IPS-15b (cell line): ENCODE results near the gene UGP2.

Experiments used
- H3K27me3 ChIP-seq: one replicate; pipeline ENCODE4 v1.6.1; 2013; ENCODE audit warnings: low read length; ENCODE audit not compliant: control insufficient read depth, insufficient read depth
- H3K36me3 ChIP-seq: one replicate; pipeline ENCODE4 v1.6.1; 2013; ENCODE audit warnings: low read length; ENCODE audit not compliant: control insufficient read depth, insufficient read depth
- H3K4me1 ChIP-seq: one replicate; pipeline ENCODE4 v1.6.1; 2013; ENCODE audit warnings: mild to moderate bottlenecking, low read length; ENCODE audit not compliant: control insufficient read depth, insufficient read depth
- H3K4me3 ChIP-seq: one replicate; pipeline ENCODE4 v1.5.1; 2013; ENCODE audit warnings: low read depth, low read length
- H3K9ac ChIP-seq: one replicate; pipeline ENCODE4 v1.6.1; 2013; ENCODE audit warnings: low read depth, mild to moderate bottlenecking, low read length
- H3K9me3 ChIP-seq: one replicate; pipeline ENCODE4 v1.6.1; 2013; ENCODE audit warnings: mild to moderate bottlenecking, low read length; ENCODE audit not compliant: control insufficient read depth, insufficient read depth

Gene UGP2

DNA sequence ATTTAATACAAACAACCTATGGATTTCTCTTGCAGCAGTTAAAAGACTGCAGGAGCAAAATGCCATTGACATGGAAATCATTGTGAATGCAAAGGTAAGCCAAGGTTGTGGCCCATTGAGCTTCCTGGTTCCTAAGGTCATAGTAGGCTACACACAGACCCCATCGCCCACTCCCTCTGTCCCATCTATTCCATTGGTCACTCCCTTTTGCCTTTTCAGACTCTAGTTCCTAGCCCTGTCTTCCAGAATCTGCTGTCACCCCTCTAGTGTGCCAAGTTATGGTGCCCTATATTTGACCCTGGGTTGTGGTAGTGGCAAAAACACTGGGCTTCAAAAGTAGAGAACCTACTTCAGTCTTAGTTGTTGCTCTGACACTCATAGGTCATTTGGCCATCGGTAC, 44.7 kb downstream of the UGP2 start:
- H3K4me3 ChIP-seq: no peak overlapping the region
- H3K36me3 ChIP-seq: peaks cover 45% of the 10 kb centered on the region
- H3K27me3 ChIP-seq: no peaks in the 10 kb centered on the region
- no peak overlapping the region for H3K9ac ChIP-seq
- H3K4me1 ChIP-seq: peaks cover 5% of the 10 kb centered on the region
- no peaks in the 10 kb centered on the region for H3K9me3 ChIP-seq

GRCh38 chr2:63888053-63888452, 46.4 kb downstream of the UGP2 start:
- Histone ChIP-seq H3K27me3 (no peaks in the 10 kb centered on the region), H3K36me3 (peaks cover 44% of the 10 kb centered on the region), H3K4me3 (no peak overlapping the region), H3K4me1 (peaks cover 2% of the 10 kb centered on the region), H3K9me3 (no peaks in the 10 kb centered on the region), H3K9ac (no peak overlapping the region)

DNA sequence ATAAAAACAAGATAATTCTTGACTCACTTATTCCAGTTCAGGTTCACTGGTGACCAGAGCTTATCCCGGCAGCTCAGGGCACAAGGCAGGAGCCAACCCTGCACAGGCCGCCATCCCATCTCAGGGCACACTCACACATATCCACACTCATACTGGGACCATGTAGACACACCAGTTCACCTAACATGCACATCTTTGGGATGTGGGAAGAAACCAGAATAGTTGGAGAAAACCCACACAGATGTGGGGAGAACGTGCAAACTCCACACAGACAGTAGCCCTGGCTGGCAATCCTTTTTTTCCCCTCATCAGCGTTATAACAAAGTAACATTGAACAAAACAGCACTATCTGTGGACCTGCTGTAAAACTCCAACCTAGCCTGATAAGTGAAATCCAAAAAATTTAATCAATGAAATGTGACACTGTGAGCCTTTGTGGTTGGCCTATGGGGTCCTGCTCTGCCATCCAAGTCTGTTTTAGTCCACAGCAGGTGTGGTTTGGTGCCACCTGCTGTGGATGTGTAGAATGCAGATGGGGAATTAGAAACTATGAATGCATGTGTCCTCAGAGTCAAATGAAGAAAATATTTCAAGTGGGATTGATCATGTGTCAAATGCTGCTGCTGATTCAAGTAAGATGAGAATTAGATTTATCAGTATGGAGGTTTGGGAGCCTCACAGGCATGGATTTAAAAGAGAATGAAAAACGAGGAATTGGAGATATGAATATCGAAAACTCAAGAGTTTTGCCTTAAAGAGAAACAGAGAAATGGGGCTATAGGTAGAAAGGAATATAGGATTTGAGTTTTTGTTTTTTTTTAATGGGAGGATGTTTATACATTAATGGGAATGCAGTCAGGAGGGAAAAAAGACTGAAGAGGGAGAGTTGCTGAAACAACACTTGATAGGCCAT, 47.0 kb downstream of the UGP2 start:
- H3K9me3 ChIP-seq: no peaks in the 10 kb centered on the region
- no peak overlapping the region for H3K9ac ChIP-seq
- H3K27me3 ChIP-seq: no peaks in the 10 kb centered on the region
- H3K4me3 ChIP-seq: no peak overlapping the region
- H3K36me3 ChIP-seq: peaks cover 40% of the 10 kb centered on the region
- peaks cover 2% of the 10 kb centered on the region for H3K4me1 ChIP-seq

GRCh38 chr2:63890678-63891077, 49.0 kb downstream of the UGP2 start:
- Histone ChIP-seq H3K4me1 (peaks cover 2% of the 10 kb centered on the region), H3K9me3 (no peaks in the 10 kb centered on the region), H3K27me3 (no peaks in the 10 kb centered on the region), H3K36me3 (peaks cover 31% of the 10 kb centered on the region), H3K4me3 (no peak overlapping the region), H3K9ac (no peak overlapping the region)

GRCh38 chr2:63891488-63892030, 49.9 kb downstream of the UGP2 start:
- no peak overlapping the region for H3K9ac ChIP-seq
- peaks cover 25% of the 10 kb centered on the region for H3K36me3 ChIP-seq
- no peak overlapping the region for H3K4me3 ChIP-seq
- H3K9me3 ChIP-seq: no peaks in the 10 kb centered on the region
- no peaks in the 10 kb centered on the region for H3K27me3 ChIP-seq
- peaks cover 2% of the 10 kb centered on the region for H3K4me1 ChIP-seq

DNA sequence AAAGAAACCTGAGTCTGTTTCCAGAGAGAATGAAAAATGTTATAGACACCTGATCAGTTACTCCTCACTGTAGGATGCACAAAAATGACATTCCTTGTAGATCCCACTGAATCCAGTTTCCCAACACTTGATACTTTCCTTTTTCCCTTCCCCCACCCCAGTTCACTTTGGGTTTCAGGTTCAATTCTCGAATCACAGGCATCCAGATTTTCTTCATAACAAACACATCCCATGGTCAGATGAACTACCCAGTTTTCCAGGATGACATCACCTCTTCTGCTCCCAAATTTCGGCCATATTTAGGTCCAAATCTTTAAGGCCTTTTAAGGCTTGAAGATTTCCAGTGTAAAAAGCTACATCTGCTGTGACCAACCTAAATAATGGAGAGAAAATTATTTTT, 51.5 kb downstream of the UGP2 start:
- H3K36me3 ChIP-seq: peaks cover 12% of the 10 kb centered on the region
- H3K9me3 ChIP-seq: no peaks in the 10 kb centered on the region
- H3K27me3 ChIP-seq: no peaks in the 10 kb centered on the region
- no peak overlapping the region for H3K4me3 ChIP-seq
- H3K4me1 ChIP-seq: peaks cover 2% of the 10 kb centered on the region
- H3K9ac ChIP-seq: no peak overlapping the region

- no peaks in the 10 kb centered on the region for H3K27me3 ChIP-seq
Observed at GRCh38 chr2:63894167-63894566, 52.5 kb downstream of the UGP2 start.

GRCh38 chr2:63898839-63899238, 57.1 kb downstream of the UGP2 start:
- Histone ChIP-seq H3K9me3 (no peaks in the 10 kb centered on the region), H3K4me1 (no peaks in the 10 kb centered on the region), H3K9ac (no peak overlapping the region), H3K36me3 (no peaks in the 10 kb centered on the region), H3K4me3 (no peak overlapping the region), H3K27me3 (no peaks in the 10 kb centered on the region)

More at GRCh38 chr2:63894167-63894566, 52.5 kb downstream of the UGP2 start:
- Histone ChIP-seq H3K9ac (no peak overlapping the region), H3K9me3 (no peaks in the 10 kb centered on the region), H3K4me3 (no peak overlapping the region), H3K4me1 (no peaks in the 10 kb centered on the region), H3K36me3 (peaks cover 6% of the 10 kb centered on the region)

DNA sequence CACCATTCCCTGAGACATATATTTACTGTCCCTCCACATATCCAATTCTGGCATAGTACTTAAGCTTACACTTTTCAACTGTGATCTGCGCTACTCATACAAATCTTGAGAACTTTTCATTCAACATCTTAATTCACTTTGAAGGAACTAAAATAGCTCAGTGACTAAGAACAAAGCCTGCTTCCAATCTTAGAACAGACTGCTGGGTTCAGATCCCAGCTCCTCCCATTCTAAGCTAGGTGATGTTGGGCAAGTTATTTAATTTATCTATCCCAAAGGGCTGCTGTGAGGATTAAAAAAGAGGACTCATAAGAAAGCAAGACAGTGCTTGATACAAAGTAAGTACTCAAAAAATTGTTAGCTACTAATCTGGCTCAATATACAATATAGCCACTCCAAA, 57.9 kb downstream of the UGP2 start:
- Histone ChIP-seq H3K9ac (no peak overlapping the region), H3K4me1 (no peaks in the 10 kb centered on the region), H3K9me3 (no peaks in the 10 kb centered on the region), H3K36me3 (no peaks in the 10 kb centered on the region), H3K4me3 (no peak overlapping the region), H3K27me3 (no peaks in the 10 kb centered on the region)

DNA sequence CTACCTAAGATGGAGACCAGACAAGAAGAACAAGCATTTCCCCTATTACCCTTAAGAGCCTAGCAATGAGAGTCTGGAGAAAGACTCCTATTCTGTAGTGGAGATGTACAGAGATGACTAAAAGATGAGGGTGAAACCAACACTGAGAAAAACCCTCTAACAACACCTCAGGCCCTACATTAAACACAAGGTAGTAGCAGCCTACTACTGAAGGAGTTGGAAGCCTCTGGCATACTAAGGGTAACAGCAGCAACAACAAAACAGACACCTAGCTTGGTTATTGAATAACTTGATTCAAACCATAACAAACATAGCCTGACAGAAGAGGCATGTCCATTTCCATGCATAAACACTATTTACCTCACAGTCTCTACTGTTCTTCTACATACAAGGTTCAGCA, 60.5 kb downstream of the UGP2 start:
- Histone ChIP-seq H3K27me3 (no peaks in the 10 kb centered on the region), H3K36me3 (no peaks in the 10 kb centered on the region), H3K4me3 (no peak overlapping the region), H3K9ac (no peak overlapping the region), H3K9me3 (no peaks in the 10 kb centered on the region), H3K4me1 (no peaks in the 10 kb centered on the region)

DNA sequence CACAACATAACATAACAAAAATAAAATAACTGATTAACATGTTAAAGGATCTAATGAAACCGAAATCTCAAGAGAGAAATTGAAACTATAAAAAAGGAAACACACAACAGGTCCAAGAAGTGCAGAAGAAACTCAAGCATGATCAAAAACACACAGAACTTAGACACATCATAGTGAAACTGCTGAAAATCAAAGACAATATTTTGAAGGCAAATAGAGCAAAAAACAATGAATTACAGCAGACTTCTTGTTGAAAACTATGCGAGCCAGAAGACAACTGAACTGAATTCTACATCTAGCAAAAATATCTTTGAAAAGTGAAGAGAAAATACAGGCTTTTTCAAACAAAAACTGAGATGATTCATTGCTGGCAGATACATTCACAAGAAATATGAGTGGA, 61.3 kb downstream of the UGP2 start:
- Histone ChIP-seq H3K36me3 (no peaks in the 10 kb centered on the region), H3K4me3 (no peak overlapping the region), H3K9me3 (no peaks in the 10 kb centered on the region), H3K4me1 (no peaks in the 10 kb centered on the region), H3K27me3 (no peaks in the 10 kb centered on the region), H3K9ac (no peak overlapping the region)

DNA sequence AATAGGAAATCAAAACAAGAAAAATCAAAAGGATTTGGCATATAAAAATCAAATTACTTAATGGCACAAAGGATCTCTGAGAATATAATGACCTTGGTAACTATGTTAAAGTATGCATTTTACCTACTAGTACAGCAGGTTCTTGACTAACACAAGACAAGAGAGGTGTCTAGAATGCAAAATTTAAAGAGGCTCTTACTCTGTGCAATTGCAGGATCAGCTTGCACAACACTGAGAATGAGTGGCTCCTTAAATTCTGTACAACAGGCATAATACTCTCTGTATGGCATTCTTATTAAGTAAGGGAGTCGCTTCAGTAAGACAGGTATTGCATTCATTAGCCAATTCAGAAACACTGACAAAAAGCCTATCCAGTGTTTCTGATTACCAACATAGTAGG, 72.6 kb downstream of the UGP2 start:
- H3K4me3 ChIP-seq: no peak overlapping the region
- no peaks in the 10 kb centered on the region for H3K36me3 ChIP-seq
- no peaks in the 10 kb centered on the region for H3K9me3 ChIP-seq
- H3K4me1 ChIP-seq: no peaks in the 10 kb centered on the region
- no peaks in the 10 kb centered on the region for H3K27me3 ChIP-seq
- H3K9ac ChIP-seq: no peak overlapping the region
